Ishikawa (cell line): ENCODE results near the gene SSUH2.

ENCODE experiments used
- CEBPB ChIP-seq: IDR thresholded peaks from 2 replicates; pipeline ENCODE4 v1.6.1; 2012
- CREB1 ChIP-seq: IDR thresholded peaks from 2 replicates; pipeline ENCODE4 v1.6.1; 2012; ENCODE audit warnings: low read depth
- EGR1 ChIP-seq: IDR thresholded peaks from 2 replicates; pipeline ENCODE4 v1.6.1; 2012
- EP300 ChIP-seq: IDR thresholded peaks from 2 replicates; pipeline ENCODE4 v1.6.1; 2012; ENCODE audit warnings: borderline replicate concordance
- FOXM1 ChIP-seq: IDR thresholded peaks from 2 replicates; pipeline ENCODE4 v1.6.1; 2012; ENCODE audit warnings: low read depth, borderline replicate concordance
- MAX ChIP-seq: IDR thresholded peaks from 2 replicates; pipeline ENCODE4 v1.6.1; 2012
- NFIC ChIP-seq: IDR thresholded peaks from 2 replicates; pipeline ENCODE4 v1.6.1; 2012
- RAD21 ChIP-seq: IDR thresholded peaks from 2 replicates; pipeline ENCODE4 v1.6.1; 2012; ENCODE audit warnings: low read depth
- TAF1 ChIP-seq: IDR thresholded peaks from 2 replicates; pipeline ENCODE4 v1.6.1; 2012; ENCODE audit warnings: low read depth, mild to moderate bottlenecking
- TCF12 ChIP-seq: IDR thresholded peaks from 2 replicates; pipeline ENCODE4 v1.6.1; 2012; ENCODE audit warnings: low read depth
- TEAD4 ChIP-seq: IDR thresholded peaks from 2 replicates; pipeline ENCODE4 v1.6.1; 2012
- YY1 ChIP-seq: IDR thresholded peaks from 2 replicates; pipeline ENCODE4 v1.6.1; 2012; ENCODE audit warnings: low read depth
- ZBTB7A ChIP-seq: IDR thresholded peaks from 2 replicates; pipeline ENCODE4 v1.6.1; 2012; ENCODE audit warnings: low read depth
- TF ChIP-seq, protein P1 (sequence below): IDR thresholded peaks from 2 replicates; pipeline ENCODE4 v1.6.1; 2012; ENCODE audit warnings: low read depth, mild to moderate bottlenecking
- TF ChIP-seq, protein P2 (sequence below): IDR thresholded peaks from 2 replicates; pipeline ENCODE4 v1.6.1; 2012

Gene SSUH2

GRCh38 chr3:8584661-8585060, 59.9 kb downstream of the SSUH2 start:
- TF ChIP-seq FOXM1 (no peak), CEBPB (no peak), YY1 (no peak), RAD21 (no peak), MAX (no peak), NFIC (no peak), TEAD4 (no peak), CREB1 (no peak)
- TF ChIP-seq, protein P1, sequence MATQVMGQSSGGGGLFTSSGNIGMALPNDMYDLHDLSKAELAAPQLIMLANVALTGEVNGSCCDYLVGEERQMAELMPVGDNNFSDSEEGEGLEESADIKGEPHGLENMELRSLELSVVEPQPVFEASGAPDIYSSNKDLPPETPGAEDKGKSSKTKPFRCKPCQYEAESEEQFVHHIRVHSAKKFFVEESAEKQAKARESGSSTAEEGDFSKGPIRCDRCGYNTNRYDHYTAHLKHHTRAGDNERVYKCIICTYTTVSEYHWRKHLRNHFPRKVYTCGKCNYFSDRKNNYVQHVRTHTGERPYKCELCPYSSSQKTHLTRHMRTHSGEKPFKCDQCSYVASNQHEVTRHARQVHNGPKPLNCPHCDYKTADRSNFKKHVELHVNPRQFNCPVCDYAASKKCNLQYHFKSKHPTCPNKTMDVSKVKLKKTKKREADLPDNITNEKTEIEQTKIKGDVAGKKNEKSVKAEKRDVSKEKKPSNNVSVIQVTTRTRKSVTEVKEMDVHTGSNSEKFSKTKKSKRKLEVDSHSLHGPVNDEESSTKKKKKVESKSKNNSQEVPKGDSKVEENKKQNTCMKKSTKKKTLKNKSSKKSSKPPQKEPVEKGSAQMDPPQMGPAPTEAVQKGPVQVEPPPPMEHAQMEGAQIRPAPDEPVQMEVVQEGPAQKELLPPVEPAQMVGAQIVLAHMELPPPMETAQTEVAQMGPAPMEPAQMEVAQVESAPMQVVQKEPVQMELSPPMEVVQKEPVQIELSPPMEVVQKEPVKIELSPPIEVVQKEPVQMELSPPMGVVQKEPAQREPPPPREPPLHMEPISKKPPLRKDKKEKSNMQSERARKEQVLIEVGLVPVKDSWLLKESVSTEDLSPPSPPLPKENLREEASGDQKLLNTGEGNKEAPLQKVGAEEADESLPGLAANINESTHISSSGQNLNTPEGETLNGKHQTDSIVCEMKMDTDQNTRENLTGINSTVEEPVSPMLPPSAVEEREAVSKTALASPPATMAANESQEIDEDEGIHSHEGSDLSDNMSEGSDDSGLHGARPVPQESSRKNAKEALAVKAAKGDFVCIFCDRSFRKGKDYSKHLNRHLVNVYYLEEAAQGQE: no peak

GRCh38 chr3:8581806-8582445, 62.7 kb downstream of the SSUH2 start:
- TF ChIP-seq EGR1: no peak
- TF ChIP-seq NFIC: no peak
- TF ChIP-seq CREB1: no peak
- TF ChIP-seq YY1: no peak

- TF ChIP-seq CEBPB (no peak), RAD21 (no peak), EP300 (no peak), EGR1 (no peak), FOXM1 (no peak), TEAD4 (no peak), YY1 (no peak), MAX (no peak), ZBTB7A (no peak), TCF12 (no peak), TAF1 (no peak), NFIC (no peak), CREB1 (no peak)
- TF ChIP-seq, protein P1: no peak
- TF ChIP-seq, protein P2, sequence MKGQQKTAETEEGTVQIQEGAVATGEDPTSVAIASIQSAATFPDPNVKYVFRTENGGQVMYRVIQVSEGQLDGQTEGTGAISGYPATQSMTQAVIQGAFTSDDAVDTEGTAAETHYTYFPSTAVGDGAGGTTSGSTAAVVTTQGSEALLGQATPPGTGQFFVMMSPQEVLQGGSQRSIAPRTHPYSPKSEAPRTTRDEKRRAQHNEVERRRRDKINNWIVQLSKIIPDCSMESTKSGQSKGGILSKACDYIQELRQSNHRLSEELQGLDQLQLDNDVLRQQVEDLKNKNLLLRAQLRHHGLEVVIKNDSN: no peak
These were observed 63.2 kb downstream of the SSUH2 start for GRCh38 chr3:8581373-8581772.

- TF ChIP-seq CEBPB: peak; percentile 53; the same call in 1 of the 2 replicates
These were observed 64.2 kb downstream of the SSUH2 start for GRCh38 chr3:8580434-8580833.

DNA sequence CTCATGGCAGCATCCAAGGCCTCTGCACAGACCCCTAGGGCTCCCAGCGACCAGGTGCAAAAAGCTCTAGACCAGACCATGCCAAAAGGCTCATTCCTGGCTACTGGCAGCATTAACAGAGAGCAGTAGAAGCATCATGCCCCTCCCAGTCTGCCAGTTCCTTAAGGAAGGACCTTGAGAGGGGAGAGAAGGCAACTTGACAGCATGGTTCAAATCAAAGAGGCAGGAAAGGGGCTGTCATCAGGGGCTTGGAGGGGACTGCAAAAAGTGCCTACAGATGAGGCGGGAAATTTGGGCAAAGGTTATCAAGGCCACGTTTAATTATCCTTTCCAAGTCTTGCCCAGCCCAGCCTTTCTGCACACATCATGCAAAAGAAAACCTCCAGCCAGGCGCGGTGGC, 64.7 kb downstream of the SSUH2 start:
- TF ChIP-seq, protein P1: no peak
- TF ChIP-seq ZBTB7A: no peak
- no peak for TF ChIP-seq TEAD4
- no peak for TF ChIP-seq FOXM1
- TF ChIP-seq RAD21: no peak
- TF ChIP-seq TAF1: no peak
- TF ChIP-seq TCF12: no peak
- no peak for TF ChIP-seq EP300
- no peak for TF ChIP-seq CREB1
- TF ChIP-seq, protein P2: no peak
- TF ChIP-seq MAX: no peak
- TF ChIP-seq CEBPB: no peak
- no peak for TF ChIP-seq YY1
- TF ChIP-seq NFIC: no peak
- no peak for TF ChIP-seq EGR1
